ENCODE results near the gene SNX9. TPM values are rescaled to one million over a fixed set of nuclear protein-coding genes. Genes with fewer than 3 reads are reported as not detected.

SNX9 gene
- total RNA-seq, 1 donor from 2014 or later, result 36.0 TPM

GRCh38 chr6:157944983-157945931, 122.2 kb downstream of the SNX9 start:
- no peak for FAIRE-seq
- no peaks in the 10 kb centered on the region for H3K9me3 ChIP-seq (ENCODE audit: insufficient read depth, low read depth, low read length)
- no peak overlapping the region for H2AFZ ChIP-seq (ENCODE audit: low read depth, low read length)
- H3K36me3 Mint-ChIP-seq (ENCODE audit: low read depth, unreplicated experiment), result peaks cover 30% of the 10 kb centered on the region
- H3K27ac Mint-ChIP-seq (ENCODE audit: unreplicated experiment), result no peak overlapping the region
- H3K27ac ChIP-seq (ENCODE audit: low read depth, low read length), result peak overlapping the region; percentile 34
- no peak overlapping the region for H3K4me2 ChIP-seq (ENCODE audit: low read length)
- peaks cover 12% of the 10 kb centered on the region for H3K4me1 ChIP-seq (ENCODE audit: insufficient read depth, low read length)
- H3K4me3 ChIP-seq (ENCODE audit: insufficient read depth, low read depth, low read length), result no peak overlapping the region
- no peak overlapping the region for H3K9ac ChIP-seq (ENCODE audit: low read length)
- H3K27me3 Mint-ChIP-seq (ENCODE audit: low read depth, unreplicated experiment), result no peaks in the 10 kb centered on the region
- DNase-seq (ENCODE audit: low read depth), result peak; percentile 72
- TF ChIP-seq, protein P1, sequence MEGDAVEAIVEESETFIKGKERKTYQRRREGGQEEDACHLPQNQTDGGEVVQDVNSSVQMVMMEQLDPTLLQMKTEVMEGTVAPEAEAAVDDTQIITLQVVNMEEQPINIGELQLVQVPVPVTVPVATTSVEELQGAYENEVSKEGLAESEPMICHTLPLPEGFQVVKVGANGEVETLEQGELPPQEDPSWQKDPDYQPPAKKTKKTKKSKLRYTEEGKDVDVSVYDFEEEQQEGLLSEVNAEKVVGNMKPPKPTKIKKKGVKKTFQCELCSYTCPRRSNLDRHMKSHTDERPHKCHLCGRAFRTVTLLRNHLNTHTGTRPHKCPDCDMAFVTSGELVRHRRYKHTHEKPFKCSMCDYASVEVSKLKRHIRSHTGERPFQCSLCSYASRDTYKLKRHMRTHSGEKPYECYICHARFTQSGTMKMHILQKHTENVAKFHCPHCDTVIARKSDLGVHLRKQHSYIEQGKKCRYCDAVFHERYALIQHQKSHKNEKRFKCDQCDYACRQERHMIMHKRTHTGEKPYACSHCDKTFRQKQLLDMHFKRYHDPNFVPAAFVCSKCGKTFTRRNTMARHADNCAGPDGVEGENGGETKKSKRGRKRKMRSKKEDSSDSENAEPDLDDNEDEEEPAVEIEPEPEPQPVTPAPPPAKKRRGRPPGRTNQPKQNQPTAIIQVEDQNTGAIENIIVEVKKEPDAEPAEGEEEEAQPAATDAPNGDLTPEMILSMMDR (IDR thresholded peaks at IDR 0.05; ENCODE audit: insufficient read depth, low read depth, low read length), result no peak
- TF ChIP-seq EZH2 (IDR thresholded peaks at IDR 0.05; ENCODE audit: insufficient read depth, low read length), result no peak
- H3K4me1 Mint-ChIP-seq (ENCODE audit: low read depth, unreplicated experiment), result no peaks in the 10 kb centered on the region
- H4K20me1 ChIP-seq (ENCODE audit: insufficient read depth, low read length), result no peaks in the 10 kb centered on the region
- no peak overlapping the region for H3K4me3 Mint-ChIP-seq (ENCODE audit: unreplicated experiment)
- H3K79me2 ChIP-seq (ENCODE audit: insufficient read depth, low read length), result no peaks in the 10 kb centered on the region
- H3K36me3 ChIP-seq (ENCODE audit: insufficient read depth, low read length), result peaks cover 9% of the 10 kb centered on the region
- H3K27me3 ChIP-seq (ENCODE audit: insufficient read depth, low read length), result no peaks in the 10 kb centered on the region
- peaks cover 8% of the 10 kb centered on the region for H3K9me3 Mint-ChIP-seq (ENCODE audit: unreplicated experiment)

DNA sequence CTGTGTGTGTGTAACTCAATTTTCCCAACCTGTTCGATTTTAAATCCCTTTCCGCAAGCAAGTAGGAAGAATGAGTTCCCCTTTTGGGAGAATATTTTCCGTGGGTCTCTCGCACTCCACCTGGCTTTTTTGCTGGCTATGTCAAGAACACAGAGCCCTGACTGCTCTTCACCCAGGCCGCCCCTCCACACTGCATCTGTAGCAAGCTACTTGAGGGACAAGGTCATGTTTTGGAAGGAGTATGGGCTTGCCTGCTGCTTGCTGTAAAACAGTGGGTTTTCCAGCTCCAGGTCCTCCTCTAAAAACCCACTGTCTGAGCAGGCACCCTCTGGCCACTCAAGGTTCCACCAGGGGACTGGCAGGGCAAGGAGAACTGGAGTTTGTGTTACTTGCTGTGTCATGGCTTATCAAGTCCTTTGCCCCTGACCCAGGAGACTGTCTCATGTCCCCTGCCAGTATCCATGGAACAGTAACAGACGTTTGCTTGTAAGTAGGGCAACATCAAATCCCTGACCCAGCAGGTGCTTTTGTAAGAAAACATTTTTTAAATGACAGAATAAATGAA, 123.1 kb downstream of the SNX9 start:
- Mint-ChIP-seq H3K4me1 (ENCODE audit: low read depth, unreplicated experiment) (no peaks in the 10 kb centered on the region), H3K27ac (ENCODE audit: unreplicated experiment) (no peak overlapping the region), H3K36me3 (ENCODE audit: low read depth, unreplicated experiment) (peaks cover 30% of the 10 kb centered on the region), H3K9me3 (ENCODE audit: unreplicated experiment) (peaks cover 12% of the 10 kb centered on the region), H3K27me3 (ENCODE audit: low read depth, unreplicated experiment) (no peaks in the 10 kb centered on the region), H3K4me3 (ENCODE audit: unreplicated experiment) (no peak overlapping the region)
- Histone ChIP-seq H3K27me3 (ENCODE audit: insufficient read depth, low read length) (no peaks in the 10 kb centered on the region), H3K4me1 (ENCODE audit: insufficient read depth, low read length) (peaks cover 12% of the 10 kb centered on the region), H3K4me2 (ENCODE audit: low read length) (no peak overlapping the region), H3K4me3 (ENCODE audit: insufficient read depth, low read depth, low read length) (no peak overlapping the region), H3K27ac (ENCODE audit: low read depth, low read length) (no peak overlapping the region), H3K79me2 (ENCODE audit: insufficient read depth, low read length) (no peaks in the 10 kb centered on the region), H4K20me1 (ENCODE audit: insufficient read depth, low read length) (no peaks in the 10 kb centered on the region), H3K9me3 (ENCODE audit: insufficient read depth, low read depth, low read length) (no peaks in the 10 kb centered on the region), H3K36me3 (ENCODE audit: insufficient read depth, low read length) (peaks cover 9% of the 10 kb centered on the region), H2AFZ (ENCODE audit: low read depth, low read length) (no peak overlapping the region), H3K9ac (ENCODE audit: low read length) (no peak overlapping the region)
- FAIRE-seq (no peak), DNase-seq (ENCODE audit: low read depth) (no peak)
- TF ChIP-seq EZH2 (IDR thresholded peaks at IDR 0.05; ENCODE audit: insufficient read depth, low read length), result no peak
- TF ChIP-seq, protein P1 (IDR thresholded peaks at IDR 0.05; ENCODE audit: insufficient read depth, low read depth, low read length), result no peak
